Uterus (tissue), 4 donors: ENCODE data around the gene PRIMA1. TPM values are rescaled to one million over a fixed set of nuclear protein-coding genes. Genes with fewer than 3 reads are reported as not detected.

Experiments used
- DNase-seq, 2 donors: peaks; one replicate each; pipeline ENCODE4 v3.0.0-alpha.2; 2019 to 2020
- H3K27ac ChIP-seq, 2 donors: fragments of 200-600 bp; sonication (generic); 1 replicate in 1 of 2; 2 replicates in 1 of 2; pipeline ENCODE4 v1.5.1; 2016 to 2018
- H3K27me3 ChIP-seq, 2 donors: fragments of 200-600 bp; sonication (generic); one replicate each; pipeline ENCODE4 v1.5.1; 2018 to 2019; ENCODE audit warnings: control low read depth in 1 of 2
- H3K36me3 ChIP-seq, 2 donors: fragments of 200-600 bp; sonication (generic); one replicate each; pipeline ENCODE4 v1.5.1; 2019; ENCODE audit warnings: control low read depth in 1 of 2
- H3K4me1 ChIP-seq, 2 donors: fragments of 200-600 bp; sonication (generic); one replicate each; pipeline ENCODE4 v1.5.1; 2018 to 2019; ENCODE audit warnings: control low read depth in 1 of 2
- H3K4me3 ChIP-seq, 2 donors: fragments of 200-600 bp; sonication (generic); 1 replicate in 1 of 2; 2 replicates in 1 of 2; pipeline ENCODE4 v1.5.1; 2018 to 2019; ENCODE audit warnings: mild to moderate bottlenecking in 1 of 2
- H3K9me3 ChIP-seq, 2 donors: fragments of 200-600 bp; sonication (generic); one replicate each; pipeline ENCODE4 v1.5.1; 2019; ENCODE audit warnings: control low read depth in 1 of 2
- CTCF ChIP-seq, 4 experiments: fragments of 200-600 bp in 2 of 4; fragments of 450-650 bp in 2 of 4; sonication (generic) in 2 of 4; IDR thresholded peaks; one replicate each; pipeline ENCODE4 v1.5.1; 2016 to 2019; ENCODE audit warnings: antibody characterized with exemption in 4 of 4, mild to moderate bottlenecking in 2 of 4, moderate library complexity in 1 of 4
- POLR2A ChIP-seq, 2 donors: fragments of 450-650 bp; IDR thresholded peaks; one replicate each; pipeline ENCODE4 v1.6.1; 2016; ENCODE audit warnings: antibody characterized with exemption in 2 of 2, mild to moderate bottlenecking in 1 of 2, moderate library complexity in 1 of 2
- intact Hi-C: fragments of 100-400 bp; cut with DNase I; formaldehyde crosslinking; loops from one replicate; pipeline ENCODE4 v1.15.1; 2023; ENCODE audit warnings: low total_unique reads
- total RNA-seq, 4 donors: library from RNA; depleted of rRNA in 3 of 4; stranded (reverse); fragments of >200 nt in 3 of 4; gene quantifications; one replicate each; pipeline versions ENCODE4 v1.1.0 to v1.2.4, GENCODE V29; 2014 to 2023
- donor health status: DM: yes; HTN: yes; CAD: no.

Gene PRIMA1
- total RNA-seq, 4 donors from 2014 or later, result 0.48 to 24.5 (median 3.8) TPM

GRCh38 chr14:93683226-93683625 lies 105.1 kb downstream of the PRIMA1 start:
- Histone ChIP-seq H3K4me1 (no peaks in the 10 kb centered on the region), H3K4me3 (no peak overlapping the region), H3K36me3 (no peaks in the 10 kb centered on the region), H3K27ac (no peak overlapping the region), H3K9me3 (no peaks in the 10 kb centered on the region), H3K27me3 (no peaks in the 10 kb centered on the region)
- no peak for DNase-seq
- TF ChIP-seq CTCF (IDR thresholded peaks at IDR 0.05), result no peak
- TF ChIP-seq POLR2A (IDR thresholded peaks at IDR 0.05), result no peak
- intact Hi-C loops, result no loop called here

GRCh38 chr14:93682459-93682858 lies 105.8 kb downstream of the PRIMA1 start:
- H3K4me1 ChIP-seq, result no peaks in the 10 kb centered on the region
- DNase-seq, result no peak
- intact Hi-C loops, result no loop called here

GRCh38 chr14:93676416-93676958 lies 111.8 kb downstream of the PRIMA1 start:
- H3K27me3 ChIP-seq, result no peaks in the 10 kb centered on the region
- no peak overlapping the region for H3K27ac ChIP-seq
- H3K36me3 ChIP-seq, result no peaks in the 10 kb centered on the region
- DNase-seq, result no peak
- no peaks in the 10 kb centered on the region for H3K4me1 ChIP-seq
- intact Hi-C loops, result no loop called here
- no peak overlapping the region for H3K4me3 ChIP-seq
- no peaks in the 10 kb centered on the region for H3K9me3 ChIP-seq
- no peak for TF ChIP-seq CTCF (IDR thresholded peaks at IDR 0.05)
- no peak for TF ChIP-seq POLR2A (IDR thresholded peaks at IDR 0.05)

More at GRCh38 chr14:93682459-93682858, 105.8 kb downstream of the PRIMA1 start:
- H3K27me3 ChIP-seq, result no peaks in the 10 kb centered on the region
- H3K9me3 ChIP-seq, result no peaks in the 10 kb centered on the region
- H3K36me3 ChIP-seq, result no peaks in the 10 kb centered on the region
- no peak overlapping the region for H3K4me3 ChIP-seq
- no peak overlapping the region for H3K27ac ChIP-seq
- no peak for TF ChIP-seq POLR2A (IDR thresholded peaks at IDR 0.05)
- TF ChIP-seq CTCF (IDR thresholded peaks at IDR 0.05), result no peak

GRCh38 chr14:93675651-93676050 lies 112.6 kb downstream of the PRIMA1 start:
- DNase-seq, result no peak
- intact Hi-C loops, result no loop called here
- Histone ChIP-seq H3K27me3 (no peaks in the 10 kb centered on the region), H3K27ac (no peak overlapping the region), H3K36me3 (no peaks in the 10 kb centered on the region), H3K4me3 (no peak overlapping the region), H3K4me1 (no peaks in the 10 kb centered on the region), H3K9me3 (no peaks in the 10 kb centered on the region)
- TF ChIP-seq POLR2A (IDR thresholded peaks at IDR 0.05), result no peak
- TF ChIP-seq CTCF (IDR thresholded peaks at IDR 0.05), result no peak

GRCh38 chr14:93674343-93674742 lies 113.9 kb downstream of the PRIMA1 start:
- no peak overlapping the region for H3K27ac ChIP-seq
- no peak for TF ChIP-seq POLR2A (IDR thresholded peaks at IDR 0.05)
- H3K4me3 ChIP-seq, result no peak overlapping the region
- no peak for DNase-seq
- H3K9me3 ChIP-seq, result no peaks in the 10 kb centered on the region
- no peaks in the 10 kb centered on the region for H3K4me1 ChIP-seq
- no peaks in the 10 kb centered on the region for H3K27me3 ChIP-seq
- H3K36me3 ChIP-seq, result no peaks in the 10 kb centered on the region
- intact Hi-C loops, result no loop called here

- intact Hi-C loops, result no loop called here
- Histone ChIP-seq H3K9me3 (peaks cover 5% of the 10 kb centered on the region in 2 donors), H3K27me3 (no peaks in the 10 kb centered on the region), H3K36me3 (no peaks in the 10 kb centered on the region), H3K4me3 (no peak overlapping the region), H3K4me1 (no peaks in the 10 kb centered on the region), H3K27ac (no peak overlapping the region)
- TF ChIP-seq POLR2A (IDR thresholded peaks at IDR 0.05) (no peak), CTCF (IDR thresholded peaks at IDR 0.05) (no peak)
- DNase-seq, result no peak
Observed at GRCh38 chr14:93669632-93670031, 118.7 kb downstream of the PRIMA1 start.
